SU-DHL-6 (cell line): Measurements from ENCODE around the gene C12orf75.
"Not testable (repeated sequence)": the region's sequence is repeated elsewhere in the genome, so short reads cannot be mapped to it uniquely, and the experiment has no call there.

ENCODE experiments used
- CTCF ChIP-seq: fragments of 200-600 bp; sonication (generic); IDR thresholded peaks from one replicate; pipeline ENCODE4 v1.5.1; 2017; ENCODE audit warnings: antibody characterized with exemption, mild to moderate bottlenecking, low read length, moderate library complexity; ENCODE audit not compliant: insufficient read depth, poor library complexity, severe bottlenecking
- EZH2phosphoT487 ChIP-seq: fragments of 200-600 bp; sonication (generic), shearing (Covaris generic); conservative IDR thresholded peaks from 2 replicates; pipeline ENCODE4 v1.6.1; 2018; ENCODE audit warnings: mild to moderate bottlenecking, antibody characterized with exemption, low read length, moderate library complexity, mixed read lengths

GRCh38 chr12:105304626-105305025 lies 25.9 kb upstream of the C12orf75 start:
- TF ChIP-seq CTCF, EZH2phosphoT487: not testable (repeated sequence)
